ENCODE results near the gene PPFIBP1. TPM values are rescaled to one million over a fixed set of nuclear protein-coding genes. Genes with fewer than 3 reads are reported as not detected.

Gene PPFIBP1
- total and polyA plus RNA-seq, 9 of the 15 experiments (the other 6 are each of a cell fraction or from before 2014, with no cell fraction given), result 0.46 to 3.5 (median 1.8) TPM

- TF ChIP-seq MGA (IDR thresholded peaks at IDR 0.05), result peak; percentile 87
- TF ChIP-seq NONO (IDR thresholded peaks at IDR 0.05; ENCODE audit: low read depth in 2 of 2, low read length in 1 of 2), result peak in 1 of 2 experiments; percentile 41; a peak in 1 of 4 replicates
- peak; percentile 53; the same call in 1 of the 2 replicates for TF ChIP-seq BCOR (IDR thresholded peaks at IDR 0.05)
- TF ChIP-seq EZH2 (IDR thresholded peaks at IDR 0.05; ENCODE audit: borderline replicate concordance, low read depth, low read length), result no peak
- TF ChIP-seq ID3 (CRISPR knock-in tag; IDR thresholded peaks at IDR 0.05), result no peak
- TF ChIP-seq ID3 (tag; IDR thresholded peaks at IDR 0.05), result peak; percentile 63
- peak; percentile 69; the same call in 1 of the 2 replicates for TF ChIP-seq GABPB1 (CRISPR knock-in tag; IDR thresholded peaks at IDR 0.05)
- no peak for TF ChIP-seq ZNF431 (CRISPR knock-in tag; IDR thresholded peaks at IDR 0.05)
Measured at GRCh38 chr12:27710592-27711316, 186.7 kb downstream of the PPFIBP1 start, which contains the start of gene MRPS35 (continued).

Data from K562 (cell line).